Renal pelvis (tissue), 4 donors: Measurements from ENCODE around the gene SEMA5A. TPM values are rescaled to one million over a fixed set of nuclear protein-coding genes. Genes with fewer than 3 reads are reported as not detected.

ENCODE experiments used
- DNase-seq: peaks from one replicate; pipeline ENCODE4 v3.0.0-alpha.2; 2013
- polyA plus RNA-seq, 3 donors: library from polyadenylated mRNA; unstranded; fragments of 120-200 nt; gene quantifications; one replicate each; pipeline ENCODE4 v1.2.1, GENCODE V29; 2013; ENCODE audit not compliant: insufficient read length in 3 of 3

Gene SEMA5A
- polyA plus RNA-seq, 3 donors = 32.5 to 44.8 (median 42.8) TPM

GRCh38 chr5:9212605-9213004 is 333.3 kb downstream of the SEMA5A start:
- no peak for DNase-seq

- no peak for DNase-seq
These were observed 335.9 kb downstream of the SEMA5A start for GRCh38 chr5:9209846-9210492.

GRCh38 chr5:9207817-9208418 is 338.0 kb downstream of the SEMA5A start:
- DNase-seq = peak; percentile 54

- DNase-seq = no peak
These were observed 343.2 kb downstream of the SEMA5A start for GRCh38 chr5:9202636-9203035.

- no peak for DNase-seq
These were observed 344.1 kb downstream of the SEMA5A start for GRCh38 chr5:9201761-9202160.

- DNase-seq = no peak
These were observed 344.9 kb downstream of the SEMA5A start for GRCh38 chr5:9201011-9201410.

- peak; percentile 4 for DNase-seq
These were observed 347.5 kb downstream of the SEMA5A start for GRCh38 chr5:9198394-9198793.

- DNase-seq = no peak
These were observed 348.0 kb downstream of the SEMA5A start for GRCh38 chr5:9197881-9198260.

GRCh38 chr5:9196403-9197227 is 349.3 kb downstream of the SEMA5A start:
- DNase-seq = no peak

GRCh38 chr5:9194509-9194908 is 351.4 kb downstream of the SEMA5A start:
- DNase-seq = no peak

GRCh38 chr5:9192266-9192665 is 353.6 kb downstream of the SEMA5A start:
- no peak for DNase-seq

- no peak for DNase-seq
These were observed 356.2 kb downstream of the SEMA5A start for GRCh38 chr5:9189681-9190080.

GRCh38 chr5:9188956-9189355 is 356.9 kb downstream of the SEMA5A start:
- DNase-seq = no peak

- no peak for DNase-seq
These were observed 357.7 kb downstream of the SEMA5A start for GRCh38 chr5:9188131-9188530.

- DNase-seq = no peak
These were observed 358.3 kb downstream of the SEMA5A start for GRCh38 chr5:9187614-9188013.

- DNase-seq = no peak
These were observed 359.8 kb downstream of the SEMA5A start for GRCh38 chr5:9186069-9186468.

- no peak for DNase-seq
These were observed 361.9 kb downstream of the SEMA5A start for GRCh38 chr5:9183992-9184391.

GRCh38 chr5:9182899-9183695 is 362.8 kb downstream of the SEMA5A start:
- no peak for DNase-seq

- DNase-seq = no peak
These were observed 369.2 kb downstream of the SEMA5A start for GRCh38 chr5:9176641-9177040.

GRCh38 chr5:9174446-9174845 is 371.4 kb downstream of the SEMA5A start:
- no peak for DNase-seq

GRCh38 chr5:9173281-9174048 is 372.4 kb downstream of the SEMA5A start:
- no peak for DNase-seq
